Astrocyte (in vitro differentiated cells and primary cell): ENCODE measurements around the gene CD84. TPM values are rescaled to one million over a fixed set of nuclear protein-coding genes. Genes with fewer than 3 reads are reported as not detected.

Source experiments
- DNase-seq: peaks from one replicate; pipeline ENCODE4 v3.0.0-alpha.2; 2010; ENCODE audit warnings: low read depth
- FAIRE-seq: peaks from 2 replicates; lab custom pipeline; 2011; peaks lifted over from hg19 to GRCh38; lab: Jason Lieb, UNC
- H2AFZ ChIP-seq: 2 replicates; pipeline ENCODE4 v1.6.0; 2012; ENCODE audit warnings: low read depth, low read length, inconsistent platforms
- H3K27ac ChIP-seq: 2 replicates; pipeline ENCODE4 v1.5.1; 2011; ENCODE audit warnings: low read depth, low read length, inconsistent platforms
- H3K27me3 ChIP-seq: 2 replicates; pipeline ENCODE4 v1.6.0; 2011; ENCODE audit warnings: low read length, inconsistent platforms; ENCODE audit not compliant: insufficient read depth
- H3K36me3 ChIP-seq: 2 replicates; pipeline ENCODE4 v1.5.1; 2011; ENCODE audit warnings: low read length, inconsistent platforms; ENCODE audit not compliant: insufficient read depth
- H3K4me1 ChIP-seq: 2 replicates; pipeline ENCODE4 v1.5.1; 2011; ENCODE audit warnings: low read length, inconsistent platforms; ENCODE audit not compliant: insufficient read depth
- H3K4me2 ChIP-seq: 2 replicates; pipeline ENCODE4 v1.6.0; 2012; ENCODE audit warnings: low read length, inconsistent platforms
- H3K4me3 ChIP-seq: 2 replicates; pipeline ENCODE4 v1.5.1; 2011; ENCODE audit warnings: low read depth, mild to moderate bottlenecking, low read length, inconsistent platforms; ENCODE audit not compliant: insufficient read depth
- H3K79me2 ChIP-seq: 2 replicates; pipeline ENCODE4 v1.6.0; 2012; ENCODE audit warnings: mild to moderate bottlenecking, low read length, inconsistent platforms; ENCODE audit not compliant: insufficient read depth
- H3K9ac ChIP-seq: 2 replicates; pipeline ENCODE4 v1.6.0; 2012; ENCODE audit warnings: mild to moderate bottlenecking, low read length, inconsistent platforms
- H3K9me3 ChIP-seq: 2 replicates; pipeline ENCODE4 v1.5.1; 2012; ENCODE audit warnings: low read depth, mild to moderate bottlenecking, low read length, inconsistent platforms; ENCODE audit not compliant: insufficient read depth
- H4K20me1 ChIP-seq: 2 replicates; pipeline ENCODE4 v1.6.0; 2012; ENCODE audit warnings: low read length, inconsistent platforms; ENCODE audit not compliant: insufficient read depth
- H3K27ac Mint-ChIP-seq: one replicate; pipeline ENCODE4 v1.8.0; 2021; ENCODE audit warnings: mild to moderate bottlenecking, mixed read lengths; ENCODE audit not compliant: unreplicated experiment
- H3K27me3 Mint-ChIP-seq: one replicate; pipeline ENCODE4 v1.8.0; 2021; ENCODE audit warnings: low read depth, mixed read lengths; ENCODE audit not compliant: unreplicated experiment
- H3K36me3 Mint-ChIP-seq: one replicate; pipeline ENCODE4 v1.8.0; 2021; ENCODE audit warnings: low read depth, mixed read lengths; ENCODE audit not compliant: unreplicated experiment
- H3K4me1 Mint-ChIP-seq: one replicate; pipeline ENCODE4 v1.8.0; 2021; ENCODE audit warnings: low read depth, mixed read lengths; ENCODE audit not compliant: unreplicated experiment
- H3K4me3 Mint-ChIP-seq: one replicate; pipeline ENCODE4 v1.8.0; 2021; ENCODE audit warnings: mild to moderate bottlenecking, moderate library complexity, mixed read lengths; ENCODE audit not compliant: unreplicated experiment
- H3K9me3 Mint-ChIP-seq: one replicate; pipeline ENCODE4 v1.8.0; 2021; ENCODE audit warnings: mild to moderate bottlenecking, mixed read lengths; ENCODE audit not compliant: unreplicated experiment
- CTCF ChIP-seq: IDR thresholded peaks from 2 replicates; pipeline ENCODE4 v1.5.1; 2011; ENCODE audit warnings: low read depth, mild to moderate bottlenecking, inconsistent platforms, low read length, moderate library complexity; ENCODE audit not compliant: insufficient read depth
- EZH2 ChIP-seq: IDR thresholded peaks from 2 replicates; pipeline ENCODE4 v1.6.1; 2012; ENCODE audit warnings: mild to moderate bottlenecking, low read length, inconsistent platforms; ENCODE audit not compliant: insufficient read depth
- total RNA-seq: library from RNA; stranded (reverse); gene quantifications from 2 replicates; pipeline ENCODE4 v1.2.1, GENCODE V29; 2021

The CD84 gene
- total RNA-seq, 1 donor from 2014 or later = not detected

- no peaks in the 10 kb centered on the region for H3K4me1 ChIP-seq
- H3K9ac ChIP-seq = no peak overlapping the region
- no peak for TF ChIP-seq EZH2
- no peak for TF ChIP-seq CTCF
- H3K27ac Mint-ChIP-seq = no peak overlapping the region
- DNase-seq (no peak), FAIRE-seq (no peak)
- no peak overlapping the region for H3K27ac ChIP-seq
- no peak overlapping the region for H2AFZ ChIP-seq
- no peaks in the 10 kb centered on the region for H3K27me3 Mint-ChIP-seq
- H3K9me3 Mint-ChIP-seq = peaks cover 1% of the 10 kb centered on the region
- no peaks in the 10 kb centered on the region for H4K20me1 ChIP-seq
- no peaks in the 10 kb centered on the region for H3K9me3 ChIP-seq
- no peaks in the 10 kb centered on the region for H3K27me3 ChIP-seq
- no peak overlapping the region for H3K4me3 ChIP-seq
- no peaks in the 10 kb centered on the region for H3K79me2 ChIP-seq
- H3K36me3 Mint-ChIP-seq = no peaks in the 10 kb centered on the region
- no peaks in the 10 kb centered on the region for H3K36me3 ChIP-seq
- H3K4me2 ChIP-seq = no peak overlapping the region
- peaks cover 7% of the 10 kb centered on the region for H3K4me1 Mint-ChIP-seq
- no peak overlapping the region for H3K4me3 Mint-ChIP-seq
These were observed 40.5 kb upstream of the CD84 start for GRCh38 chr1:160619742-160620277.

- peaks cover 1% of the 10 kb centered on the region for H3K27me3 Mint-ChIP-seq
- H3K9me3 ChIP-seq = no peaks in the 10 kb centered on the region
- TF ChIP-seq EZH2 (no peak), CTCF (peak; percentile 35)
- no peak overlapping the region for H3K4me3 Mint-ChIP-seq
- no peaks in the 10 kb centered on the region for H3K79me2 ChIP-seq
- no peaks in the 10 kb centered on the region for H4K20me1 ChIP-seq
- H3K9me3 Mint-ChIP-seq = peaks cover 1% of the 10 kb centered on the region
- FAIRE-seq = no peak
- H3K4me2 ChIP-seq = no peak overlapping the region
- H3K4me1 Mint-ChIP-seq = peaks cover 7% of the 10 kb centered on the region
- DNase-seq = no peak
- no peak overlapping the region for H3K27ac Mint-ChIP-seq
- no peak overlapping the region for H3K9ac ChIP-seq
- no peaks in the 10 kb centered on the region for H3K36me3 ChIP-seq
- H3K4me1 ChIP-seq = no peaks in the 10 kb centered on the region
- no peak overlapping the region for H3K4me3 ChIP-seq
- H3K27me3 ChIP-seq = no peaks in the 10 kb centered on the region
- H3K27ac ChIP-seq = no peak overlapping the region
- H2AFZ ChIP-seq = no peak overlapping the region
- H3K36me3 Mint-ChIP-seq = no peaks in the 10 kb centered on the region
These were observed 39.5 kb upstream of the CD84 start for GRCh38 chr1:160618763-160619274.

- H3K4me1 Mint-ChIP-seq = peaks cover 7% of the 10 kb centered on the region
- Histone ChIP-seq H3K4me2 (no peak overlapping the region), H3K27ac (no peak overlapping the region), H2AFZ (no peak overlapping the region), H3K4me1 (no peaks in the 10 kb centered on the region), H4K20me1 (no peaks in the 10 kb centered on the region), H3K36me3 (no peaks in the 10 kb centered on the region), H3K4me3 (no peak overlapping the region), H3K9me3 (no peaks in the 10 kb centered on the region), H3K79me2 (no peaks in the 10 kb centered on the region), H3K9ac (no peak overlapping the region), H3K27me3 (no peaks in the 10 kb centered on the region)
- no peak for DNase-seq
- TF ChIP-seq CTCF = no peak
- no peak for TF ChIP-seq EZH2
- H3K9me3 Mint-ChIP-seq = peaks cover 1% of the 10 kb centered on the region
- H3K27me3 Mint-ChIP-seq = peaks cover 2% of the 10 kb centered on the region
- no peak overlapping the region for H3K27ac Mint-ChIP-seq
- H3K4me3 Mint-ChIP-seq = no peak overlapping the region
- no peak for FAIRE-seq
- H3K36me3 Mint-ChIP-seq = no peaks in the 10 kb centered on the region
These were observed 39.0 kb upstream of the CD84 start for GRCh38 chr1:160618327-160618726.
